NCI-H526 treated with DMSO at 0.1 percent for 48 hours (cell line): ENCODE data around the gene OTUD6A.
"Not testable (repeated sequence)": the region's sequence is repeated elsewhere in the genome, so short reads cannot be mapped to it uniquely, and the experiment has no call there.

Experiments
- DNase-seq: peaks from one replicate; lab custom pipeline; 2025; lab: John Stamatoyannopoulos, UW

OTUD6A gene

DNA sequence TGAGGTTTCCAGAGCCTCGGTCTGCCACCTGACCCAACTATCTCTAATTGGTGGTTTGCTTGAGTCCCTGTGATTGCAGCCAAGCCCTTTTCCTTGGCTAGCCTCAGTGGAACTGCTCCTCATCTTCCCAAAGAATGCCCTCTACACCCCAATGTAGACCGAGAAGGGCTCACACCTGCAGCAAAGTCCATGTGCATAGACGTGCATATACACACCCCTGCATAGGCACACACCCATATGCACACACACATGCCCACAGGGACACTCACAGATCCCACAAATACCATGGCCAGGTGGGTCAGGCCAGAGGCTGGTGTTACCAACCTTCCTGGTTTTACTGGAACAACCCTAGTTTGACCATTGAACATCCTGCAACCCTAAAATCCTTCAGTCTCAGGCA, 12.9 kb upstream of the OTUD6A start:
- DNase-seq, result no peak

DNA sequence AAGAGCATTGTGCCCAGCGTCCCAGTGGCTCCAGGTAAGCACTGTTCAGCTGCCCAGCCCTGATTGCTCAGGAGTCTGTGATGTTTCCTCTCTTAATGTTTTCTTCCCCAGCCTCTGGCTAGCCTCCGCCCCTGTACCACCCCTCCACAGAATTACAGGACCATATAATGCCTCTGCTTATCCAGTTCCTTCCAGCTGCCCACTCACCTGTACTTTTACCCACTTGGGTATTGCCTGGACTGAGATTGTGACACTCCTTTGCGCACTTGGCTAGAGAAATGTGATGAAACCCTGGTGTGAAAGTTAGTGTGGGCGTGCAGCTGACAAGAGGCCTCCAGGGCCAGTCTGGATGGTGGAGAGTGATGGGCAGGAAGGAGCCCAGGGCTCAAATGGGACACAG, 12.3 kb upstream of the OTUD6A start, which contains the start of gene AWAT2:
AWAT2 (minus strand) TSS at position 14 of the 400 bp plus-strand sequence; CDS start at position 8, 6 bp downstream.
- no peak for DNase-seq

DNA sequence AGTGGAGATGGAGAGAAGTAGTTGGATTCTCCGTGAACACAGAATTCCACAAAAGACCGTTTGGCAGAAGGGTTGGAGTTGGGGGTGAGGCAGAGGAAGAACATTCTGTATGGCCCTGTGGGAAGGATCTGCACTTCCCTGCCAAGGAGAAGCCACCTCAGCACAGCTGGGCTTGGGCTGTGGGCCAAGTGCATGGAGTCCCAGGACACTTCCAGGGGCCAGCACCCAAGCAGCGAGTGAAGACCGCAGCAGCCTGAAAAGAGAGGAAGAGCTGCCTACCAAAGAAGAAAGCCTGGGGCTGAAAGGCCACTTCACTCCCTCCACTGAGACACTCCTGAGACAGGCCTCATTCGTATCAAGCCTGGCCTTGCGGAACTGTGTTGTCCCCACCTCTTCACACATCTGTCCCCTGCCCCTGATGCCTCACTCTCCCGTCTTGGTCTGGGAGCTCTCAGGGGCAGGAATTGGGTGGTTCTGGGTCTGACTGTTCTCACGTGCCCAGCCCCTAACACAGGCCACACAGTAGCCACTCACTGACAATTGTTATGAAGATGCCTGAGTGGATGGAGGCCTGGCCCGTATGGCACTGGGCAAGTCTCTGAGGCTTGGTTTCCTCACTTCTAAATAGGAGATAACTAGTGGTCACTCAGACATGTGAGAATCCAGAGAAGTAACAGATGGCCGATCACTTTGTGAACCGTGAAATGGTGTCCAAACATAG, 9.2 kb upstream of the OTUD6A start:
- no peak for DNase-seq

DNA sequence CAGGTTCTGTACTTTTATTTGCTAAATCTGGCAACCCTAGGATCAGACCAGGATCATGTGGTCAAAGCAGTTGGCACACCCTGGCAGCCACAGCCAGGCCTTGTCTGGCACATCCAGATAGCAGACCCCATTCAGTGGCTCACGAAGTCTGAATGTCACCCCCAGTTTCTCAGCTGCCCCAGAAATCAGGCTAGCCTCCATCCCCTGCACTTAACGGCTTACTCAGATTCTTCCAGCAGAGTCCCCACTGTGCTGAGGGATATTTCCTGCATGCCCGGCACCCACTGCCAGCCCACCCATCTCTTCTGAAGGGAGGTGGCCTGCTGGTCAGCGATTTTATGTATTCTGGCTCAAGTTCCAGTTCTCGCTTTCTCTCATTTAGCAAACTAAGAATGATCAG, 7.9 kb upstream of the OTUD6A start:
- DNase-seq, result no peak

DNA sequence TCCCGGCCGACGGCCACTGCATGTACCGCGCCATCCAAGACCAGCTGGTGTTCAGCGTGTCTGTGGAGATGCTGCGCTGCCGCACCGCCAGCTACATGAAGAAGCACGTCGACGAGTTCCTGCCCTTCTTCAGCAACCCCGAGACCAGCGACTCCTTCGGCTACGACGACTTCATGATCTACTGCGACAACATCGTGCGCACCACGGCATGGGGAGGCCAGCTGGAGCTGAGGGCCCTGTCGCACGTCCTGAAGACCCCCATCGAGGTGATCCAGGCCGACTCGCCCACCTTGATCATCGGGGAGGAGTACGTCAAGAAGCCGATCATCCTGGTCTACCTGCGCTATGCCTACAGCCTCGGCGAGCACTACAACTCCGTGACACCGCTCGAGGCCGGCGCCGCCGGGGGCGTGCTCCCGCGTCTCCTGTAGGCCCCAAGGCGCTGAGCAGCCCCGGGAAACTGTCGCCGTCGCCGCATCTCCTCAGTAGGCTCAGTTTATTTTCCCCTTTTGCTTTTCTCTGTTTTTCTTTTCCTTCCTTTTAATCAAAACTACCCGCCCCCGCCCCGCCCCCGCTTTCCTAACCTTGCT, 799 bp downstream of the OTUD6A start:
- no peak for DNase-seq

DNA sequence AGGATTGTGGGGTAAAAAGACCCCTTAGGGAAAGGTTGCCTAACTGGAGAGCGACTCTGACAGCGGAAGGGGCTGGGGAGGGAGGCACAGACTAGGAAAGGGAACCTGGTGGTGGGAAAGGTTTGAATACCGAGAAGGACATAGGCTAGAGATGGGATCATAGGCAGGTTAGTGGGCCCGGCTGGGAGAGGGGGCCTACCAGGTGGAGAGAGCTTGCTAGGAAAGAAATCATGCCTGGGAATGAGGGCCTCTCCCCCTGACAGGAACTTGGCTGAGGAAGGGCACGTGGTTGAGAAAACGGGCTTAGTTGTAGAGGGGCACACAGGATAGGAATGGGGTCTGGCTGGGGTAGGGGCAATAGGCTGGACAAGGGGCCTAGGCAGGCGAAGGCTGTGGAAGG, 4.4 kb downstream of the OTUD6A start:
- DNase-seq, result no peak

DNA sequence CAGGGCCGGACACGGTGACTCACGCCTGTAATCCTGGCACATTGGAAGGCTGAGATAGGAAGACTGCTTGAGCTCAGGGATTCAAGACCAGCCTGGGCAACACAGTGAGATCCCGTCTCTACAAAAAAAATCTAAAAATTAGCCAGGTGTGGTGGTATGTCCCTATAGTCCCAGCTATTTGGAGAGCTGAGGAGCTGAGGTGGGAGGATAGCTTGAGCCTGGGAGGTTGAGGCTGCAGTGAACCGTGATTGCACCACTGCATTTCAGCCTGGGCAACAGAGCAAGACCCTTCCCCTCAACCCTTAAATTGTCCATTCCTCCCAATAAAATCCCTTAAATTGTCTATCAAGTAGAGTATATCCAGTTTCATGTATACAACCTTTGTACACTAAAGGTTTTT, 17.0 kb downstream of the OTUD6A start:
- no peak for DNase-seq

DNA sequence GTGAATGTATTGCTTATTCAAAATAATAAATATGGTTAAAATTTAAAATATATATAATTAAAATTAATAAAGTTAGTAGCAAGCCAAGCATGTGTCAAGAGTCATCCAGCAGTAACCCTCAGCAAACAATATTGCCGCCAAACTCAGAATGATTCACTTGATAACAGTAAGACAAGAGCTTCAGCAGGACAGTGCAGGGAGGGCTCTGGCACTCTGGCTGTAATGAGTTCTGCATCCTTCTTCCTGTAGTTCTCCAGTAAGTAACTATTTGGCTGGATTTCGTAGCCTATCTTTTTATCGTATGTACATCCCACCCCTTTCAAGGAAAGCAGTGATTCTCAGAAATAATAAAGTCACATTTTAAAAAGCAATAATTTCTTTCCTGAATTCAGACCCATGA, 17.6 kb downstream of the OTUD6A start:
- no peak for DNase-seq

DNA sequence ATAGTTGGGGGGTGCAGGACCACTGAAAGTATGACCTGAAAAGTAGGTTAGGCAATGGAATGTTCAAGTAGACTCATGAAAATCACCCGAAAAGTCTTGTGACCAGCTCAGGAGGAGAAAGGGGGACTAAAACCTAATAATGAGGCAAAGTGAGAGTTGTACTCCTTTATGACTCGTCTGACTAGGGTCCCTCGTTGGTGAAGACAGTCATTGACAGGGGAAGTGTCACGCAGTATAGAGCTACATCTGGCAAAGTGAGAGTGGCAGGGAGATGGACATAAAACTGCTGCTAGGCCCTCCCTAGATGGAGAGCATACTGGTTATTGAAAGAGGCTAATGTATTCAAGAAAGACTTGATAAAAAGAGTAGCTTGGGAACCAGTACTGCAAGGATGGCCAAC, 20.5 kb downstream of the OTUD6A start:
- DNase-seq, result no peak

DNA sequence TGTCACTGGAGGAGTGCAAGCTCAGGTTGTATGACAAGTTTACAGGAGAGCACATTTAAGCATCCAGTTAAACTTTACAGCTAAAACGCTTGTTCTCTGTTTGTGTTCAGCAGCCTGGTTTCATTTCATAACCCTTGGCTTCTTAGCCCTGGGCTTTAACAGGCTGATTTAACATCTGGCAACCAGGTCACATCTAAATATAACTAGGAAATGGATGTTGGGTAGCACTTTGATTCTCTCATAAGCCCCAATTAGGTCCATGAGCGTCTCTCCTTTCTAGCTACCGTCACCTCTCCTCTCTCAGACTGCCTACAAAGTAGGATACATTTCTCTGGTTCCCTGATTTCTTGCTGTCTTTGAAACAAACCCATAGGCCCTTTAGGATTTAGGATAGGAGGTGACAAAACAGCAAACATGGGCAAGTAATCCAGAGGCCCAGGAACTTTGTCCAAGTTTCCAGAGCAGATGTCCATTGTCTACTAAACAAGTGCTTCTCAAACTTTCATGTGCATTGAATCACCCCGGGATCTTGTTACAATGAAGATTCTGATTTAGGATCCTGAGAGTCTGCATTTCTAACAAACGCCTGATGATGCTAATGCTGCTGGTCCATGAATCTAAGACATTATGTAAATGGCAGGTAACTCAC, 22.5 kb downstream of the OTUD6A start:
- no peak for DNase-seq

DNA sequence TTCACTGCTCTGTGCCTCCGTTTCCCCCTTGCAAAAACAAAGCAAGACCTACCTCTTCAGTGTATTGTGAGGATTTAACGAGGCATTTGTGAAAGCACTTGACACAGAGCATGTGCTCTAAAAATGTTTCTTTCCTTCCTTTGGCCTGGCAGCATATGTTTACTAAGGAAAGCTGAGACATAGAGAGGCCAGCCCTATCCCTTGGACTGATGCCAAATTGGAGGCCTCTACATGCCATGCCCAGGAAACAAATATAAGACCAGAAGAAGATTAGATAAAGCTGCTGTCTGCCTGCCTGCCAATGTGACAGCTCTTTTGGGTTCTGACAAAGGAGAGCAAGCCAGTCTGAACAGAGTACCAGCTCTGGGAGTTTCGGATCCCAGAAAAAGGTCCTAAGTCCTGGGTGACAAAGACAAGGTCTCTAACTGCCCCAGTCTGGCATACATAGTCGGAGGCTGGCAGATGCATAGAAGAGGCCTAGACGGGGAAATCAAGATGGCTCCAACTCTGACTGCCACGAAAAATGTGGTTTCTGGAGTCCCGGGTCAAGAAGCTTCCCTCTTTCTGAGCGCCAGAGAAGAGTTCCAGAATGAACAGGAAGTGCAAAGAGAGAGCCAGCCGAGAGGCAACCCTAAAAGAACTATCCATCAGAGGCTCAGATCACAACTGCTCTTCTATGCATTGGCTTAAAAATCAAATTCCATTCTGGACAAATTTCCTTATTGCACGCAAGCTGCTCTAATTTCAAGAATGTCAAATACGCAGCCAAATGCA, 25.8 kb downstream of the OTUD6A start:
- no peak for DNase-seq

DNA sequence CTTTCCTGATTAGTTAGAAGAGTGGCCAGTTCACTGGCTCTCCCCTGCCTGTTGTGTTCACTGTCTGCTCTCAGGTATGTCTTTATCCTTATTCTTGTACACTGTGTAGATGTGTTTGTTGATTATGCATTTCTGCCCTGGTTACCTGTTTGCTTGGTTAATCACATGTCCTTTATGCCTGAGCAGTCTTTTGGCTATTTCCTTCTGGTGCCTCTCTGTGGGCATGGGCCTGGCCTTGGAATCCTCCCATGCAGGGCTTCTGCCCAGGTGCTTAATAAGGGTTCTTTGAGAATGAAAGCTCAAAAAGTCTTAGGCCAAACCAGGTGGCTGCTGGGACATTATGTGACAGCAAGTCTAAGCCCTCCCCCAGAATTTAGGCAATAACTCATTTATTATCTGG, 26.5 kb downstream of the OTUD6A start:
- no peak for DNase-seq

DNA sequence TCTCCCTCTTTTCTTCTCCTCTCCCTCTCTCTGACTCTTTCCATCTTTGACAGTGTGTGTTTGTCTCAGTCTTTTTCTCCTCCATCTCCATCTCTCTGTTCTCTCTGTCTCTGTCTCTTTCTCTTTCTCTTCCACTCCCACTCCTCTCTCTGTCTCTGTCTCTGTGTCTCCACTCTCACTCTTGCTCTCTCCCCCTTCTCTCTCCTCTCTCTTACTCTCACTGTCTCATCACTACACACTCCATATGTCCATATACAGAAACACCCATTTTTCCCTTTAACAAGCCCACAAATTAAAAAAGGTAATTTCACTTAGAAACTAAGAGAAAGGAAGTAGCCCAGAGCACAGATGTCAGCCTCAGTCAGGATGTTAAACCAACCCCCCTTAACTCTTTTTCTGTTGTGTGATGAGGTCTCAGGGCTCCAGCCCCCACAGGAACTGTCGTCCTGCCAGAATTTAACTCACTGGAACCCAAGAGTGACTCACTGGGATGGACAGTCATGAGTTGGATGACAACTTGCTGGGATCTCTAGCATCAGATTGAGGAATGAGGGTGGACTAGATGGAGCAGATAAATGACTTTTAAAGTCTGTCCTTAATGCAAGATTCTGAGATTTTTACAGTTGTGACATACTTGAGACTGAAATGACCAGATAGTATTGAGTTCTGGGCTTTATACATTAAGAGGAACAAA, 27.5 kb downstream of the OTUD6A start:
- DNase-seq, result no peak

DNA sequence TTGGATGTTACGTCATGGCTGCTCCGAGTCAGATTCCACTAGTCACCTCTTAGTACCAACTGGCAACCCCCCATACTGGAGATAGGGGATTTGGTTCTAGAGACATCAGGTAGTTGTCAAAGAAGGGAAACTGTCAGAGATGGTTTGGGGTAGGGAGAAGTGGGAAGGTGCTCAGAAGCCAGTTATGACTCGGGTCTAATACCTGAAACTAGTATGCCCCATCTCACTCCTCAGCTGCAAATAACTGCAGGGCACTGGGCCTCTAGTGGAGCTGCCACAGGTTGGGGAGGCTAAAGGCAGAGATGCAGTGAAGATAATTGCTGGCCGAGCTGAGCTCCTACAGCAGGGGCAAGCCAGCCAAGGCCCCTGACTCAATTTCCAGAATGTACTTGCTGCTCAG, 30.0 kb downstream of the OTUD6A start:
- no peak for DNase-seq

DNA sequence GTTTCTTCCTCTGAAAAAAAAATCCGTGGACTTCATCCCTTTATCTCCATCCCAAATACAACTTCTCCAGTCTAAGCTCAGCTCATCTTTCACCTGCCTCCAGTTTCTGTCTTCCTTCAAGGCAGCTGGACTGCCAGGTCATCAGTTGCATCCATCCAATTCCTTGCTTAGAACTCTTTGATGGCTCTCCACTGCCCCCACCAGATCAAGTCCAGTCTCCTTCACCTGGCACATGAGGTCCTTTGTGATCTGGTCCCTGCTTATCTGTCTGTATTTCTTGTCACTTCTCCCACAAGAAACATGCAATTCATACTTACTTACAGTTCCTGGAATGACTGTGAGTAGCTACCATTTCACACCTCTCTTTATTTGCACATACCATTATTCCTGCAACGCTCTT, 33.8 kb downstream of the OTUD6A start:
- no peak for DNase-seq

DNA sequence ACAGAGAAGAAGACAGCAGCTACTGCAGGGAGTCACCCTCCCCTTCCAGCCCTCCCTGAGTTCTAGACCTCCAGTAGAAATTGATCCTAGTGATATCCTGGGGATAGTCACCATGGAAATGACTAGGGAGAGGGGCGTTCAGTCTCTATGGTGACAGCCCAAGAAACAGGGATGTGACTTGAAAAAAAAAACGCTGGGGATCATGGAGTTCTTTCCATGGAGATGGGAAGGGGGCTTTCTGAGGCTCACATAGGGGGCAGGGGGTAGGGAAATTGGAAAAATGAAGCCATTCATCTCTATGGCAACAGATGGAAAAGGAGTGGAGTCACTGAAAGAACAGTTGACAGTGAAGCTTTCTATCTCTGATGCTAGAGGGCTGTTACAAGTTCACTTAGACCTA, 43.0 kb downstream of the OTUD6A start:
- no peak for DNase-seq

DNA sequence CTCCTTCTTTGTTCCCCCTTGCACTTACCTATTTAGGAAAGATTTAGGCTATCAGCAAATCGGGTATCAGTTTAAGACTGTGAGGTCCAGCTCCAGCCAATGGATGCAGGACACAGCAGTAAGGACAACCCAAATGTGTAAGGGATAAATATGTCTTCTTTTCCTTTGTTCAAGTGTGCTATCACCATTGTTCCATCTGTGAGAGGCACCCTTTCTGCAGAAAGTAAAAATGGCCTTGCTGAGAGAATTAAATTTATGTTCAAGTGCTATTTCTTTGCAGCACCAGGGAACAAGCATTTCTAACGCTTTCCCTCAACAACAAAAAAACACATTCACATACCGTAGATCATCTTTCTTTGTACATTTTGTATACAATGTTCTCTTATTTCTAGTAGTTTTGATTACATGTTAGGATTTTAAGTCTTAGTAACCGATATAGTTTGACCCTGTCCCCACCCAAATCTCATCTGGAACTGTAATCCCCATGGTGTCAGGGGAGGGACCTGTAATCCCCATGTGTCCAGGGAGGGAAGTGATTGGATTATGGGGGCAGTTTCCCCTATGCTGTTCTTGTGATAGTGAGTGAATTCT, 49.3 kb downstream of the OTUD6A start:
- DNase-seq, result not testable (repeated sequence)
